Right lung (tissue), 5 donors: ENCODE data around the gene ZNF507. TPM values are rescaled to one million over a fixed set of nuclear protein-coding genes. Genes with fewer than 3 reads are reported as not detected.
"Not testable (repeated sequence)": the region's sequence is repeated elsewhere in the genome, so short reads cannot be mapped to it uniquely, and the experiment has no call there.

Experiments used
- DNase-seq, 2 donors: peaks; one replicate each; pipeline ENCODE4 v3.0.0-alpha.2; 2013
- polyA plus RNA-seq, 5 donors: library from polyadenylated mRNA; unstranded; fragments of 120-200 nt; gene quantifications; one replicate each; pipeline versions ENCODE4 v1.2.1 to v1.2.3, GENCODE V29; 2013; ENCODE audit warnings: inconsistent platforms in 1 of 5, low replicate concordance in 1 of 5; ENCODE audit not compliant: insufficient read length in 5 of 5, insufficient read depth in 1 of 5

ZNF507 gene
- polyA plus RNA-seq, 5 donors, result 20.6 to 30.8 (median 30.0) TPM

DNA sequence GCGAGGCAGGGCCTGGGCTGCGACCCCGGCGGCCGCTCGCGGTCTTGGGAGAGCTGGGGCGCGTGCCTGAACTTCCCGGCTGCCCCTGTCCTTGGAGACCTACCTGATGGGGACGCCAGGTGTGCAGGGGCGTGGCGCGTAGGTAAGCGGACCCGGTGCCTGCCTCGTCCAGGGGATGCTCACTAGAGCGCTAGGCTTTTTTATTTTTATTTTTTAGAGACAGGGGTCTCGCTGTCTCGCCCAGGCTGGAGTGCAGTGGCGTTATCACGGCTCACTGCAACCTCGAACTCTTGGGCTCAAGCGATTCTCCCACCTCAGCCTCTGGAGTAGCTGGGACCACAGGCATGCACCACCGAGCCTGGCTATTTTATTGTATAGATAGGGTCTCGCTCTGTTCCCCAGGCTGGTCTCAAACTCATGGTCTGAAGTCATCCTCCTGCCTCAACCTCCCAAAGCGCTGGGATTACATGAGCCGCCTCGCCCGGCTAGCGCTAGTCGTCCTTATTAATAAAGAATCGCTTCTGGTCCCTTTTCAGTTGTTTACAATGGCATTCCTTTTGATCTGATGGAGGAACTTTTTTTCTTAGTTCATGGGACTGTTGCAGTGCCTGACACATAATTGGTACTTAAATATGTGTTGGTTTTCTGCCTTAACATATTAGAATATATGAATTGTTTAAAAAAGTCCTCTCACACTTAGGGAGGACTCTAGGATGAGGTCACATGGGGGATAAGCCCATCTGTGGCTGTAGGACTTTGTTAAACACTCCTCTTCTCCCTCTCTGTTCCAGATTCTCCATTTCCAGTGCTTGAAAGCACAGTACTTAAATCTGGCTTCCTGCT, 61.0 kb downstream of the ZNF507 start:
- DNase-seq, result no peak

DNA sequence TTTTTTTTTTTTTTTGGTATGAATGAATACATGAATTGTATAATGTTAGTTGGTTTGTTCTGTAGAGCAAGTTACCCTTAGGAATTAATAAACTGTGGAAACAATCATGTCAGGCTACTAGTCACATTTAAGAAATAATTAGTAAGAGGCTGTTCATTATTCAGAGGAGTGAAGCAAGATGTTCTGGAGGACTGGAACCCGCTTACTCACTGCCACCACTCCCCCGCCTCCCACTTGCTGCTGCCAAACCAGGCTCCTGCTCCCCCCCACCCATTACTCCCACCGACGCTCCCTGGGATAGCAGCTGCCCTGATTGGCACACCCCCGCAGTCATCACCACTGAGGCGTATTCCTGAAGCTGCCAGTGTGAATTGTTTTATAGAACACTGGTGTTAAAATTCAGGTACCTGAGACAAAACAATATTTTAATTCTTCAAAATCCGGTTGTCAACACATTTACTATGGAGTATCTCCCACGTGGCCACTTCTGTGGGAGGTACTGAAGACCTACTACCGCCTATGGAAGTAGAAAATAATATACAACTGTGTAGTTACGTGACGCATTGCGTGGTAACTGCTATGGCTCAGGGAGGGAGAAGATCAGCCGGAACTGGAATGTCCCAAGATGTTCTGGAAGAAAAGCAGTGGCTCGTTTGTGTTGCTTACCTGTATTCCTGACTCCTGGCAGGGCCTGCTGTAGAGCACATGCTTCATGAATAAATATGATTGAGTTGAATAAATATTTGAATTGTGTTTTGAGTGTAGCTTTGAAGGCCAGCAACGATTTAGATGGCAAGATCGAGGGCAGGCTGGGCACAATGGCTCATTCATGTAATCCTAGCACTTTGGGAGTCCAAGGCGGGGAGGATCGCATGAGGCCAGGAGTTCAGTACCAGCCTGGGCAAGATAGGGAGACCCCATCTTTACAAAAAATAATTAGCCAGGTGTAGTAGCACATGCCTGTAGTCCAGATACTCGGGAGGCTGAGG, 61.9 kb downstream of the ZNF507 start:
- no peak for DNase-seq

- no peak for DNase-seq
Observed at GRCh38 chr19:32415246-32415645, 69.8 kb downstream of the ZNF507 start.

DNA sequence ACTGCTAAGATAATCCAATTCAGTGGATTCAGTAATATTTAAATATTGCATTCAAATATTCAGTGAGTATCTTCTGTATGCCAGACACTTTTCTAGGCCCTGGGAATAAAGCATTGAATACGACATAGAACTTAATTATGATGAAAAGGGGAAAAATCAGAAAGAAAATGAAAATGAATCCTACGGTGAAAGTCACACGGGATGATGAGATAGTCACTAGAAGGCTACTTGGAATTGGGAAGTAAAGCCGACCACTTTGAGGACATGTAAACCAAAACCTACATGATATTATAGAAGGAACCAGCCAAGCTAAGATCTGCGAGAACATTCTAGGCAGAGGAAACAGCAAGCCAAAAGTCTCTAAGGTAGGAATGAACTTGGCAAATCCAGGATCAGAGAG, 70.3 kb downstream of the ZNF507 start:
- DNase-seq, result no peak

- no peak for DNase-seq
Observed at GRCh38 chr19:32416749-32417456, 71.5 kb downstream of the ZNF507 start.

DNA sequence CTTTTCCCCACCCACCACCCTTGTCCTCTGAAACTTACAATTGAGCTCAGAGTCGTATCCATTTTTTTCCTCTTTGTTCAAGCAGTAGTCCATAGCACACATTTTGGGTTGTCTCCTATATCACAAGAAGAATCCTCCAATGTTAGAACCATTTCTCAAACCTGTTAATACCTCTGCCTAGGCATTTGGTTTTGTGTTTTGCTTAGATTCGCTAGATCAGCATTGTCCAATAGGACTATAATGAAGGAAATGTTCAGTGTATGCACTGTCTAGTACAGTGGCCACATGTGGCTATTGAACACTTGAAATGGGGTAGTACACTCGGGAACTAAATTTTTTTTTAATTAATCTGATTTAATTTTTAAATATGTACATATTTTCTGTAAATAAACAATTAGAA, 72.7 kb downstream of the ZNF507 start:
- no peak for DNase-seq

- peak in 1 of 2 donors; percentile 2 for DNase-seq
Observed at GRCh38 chr19:32421589-32422361, 76.4 kb downstream of the ZNF507 start.

DNA sequence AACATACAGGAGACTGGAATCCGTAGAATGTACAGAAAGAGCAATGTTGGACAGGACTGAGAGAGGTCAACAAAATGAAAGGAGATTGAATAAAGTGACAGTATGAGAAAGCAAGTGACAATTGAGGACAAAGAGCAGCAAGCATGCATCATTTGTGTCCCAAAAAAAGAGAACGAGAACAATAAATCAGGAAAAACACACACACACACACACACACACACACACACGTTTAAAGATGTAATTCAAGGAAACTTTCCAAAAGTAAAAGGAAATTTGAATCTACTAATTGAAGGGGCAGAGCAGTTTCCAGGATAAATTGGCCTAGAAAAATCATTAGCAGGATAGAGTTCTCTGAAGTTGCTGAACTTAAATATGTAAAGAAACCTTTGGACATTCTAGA, 77.0 kb downstream of the ZNF507 start:
- DNase-seq, result no peak

DNA sequence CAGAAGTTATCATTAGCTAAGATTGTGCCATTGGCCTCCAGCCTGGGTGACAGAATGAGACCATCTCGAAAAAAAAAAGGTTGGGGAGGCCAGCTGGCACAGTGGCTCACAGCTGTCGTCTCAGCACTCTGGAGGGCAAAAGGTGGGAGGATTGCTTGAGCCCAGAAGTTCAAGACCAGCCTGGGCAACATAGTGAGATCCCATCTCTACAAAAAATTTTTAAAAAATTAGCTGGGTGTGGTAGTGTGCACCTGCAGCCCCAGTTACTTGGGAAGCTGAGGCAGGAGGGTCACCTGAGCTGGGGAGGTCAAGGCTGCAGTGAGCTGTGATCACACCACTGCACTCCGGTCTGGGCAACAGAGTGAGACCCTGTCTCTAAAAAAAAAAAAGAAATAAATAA, 78.5 kb downstream of the ZNF507 start:
- not testable (repeated sequence) for DNase-seq

GRCh38 chr19:32427536-32427935, 82.1 kb downstream of the ZNF507 start:
- no peak for DNase-seq

GRCh38 chr19:32436692-32437091, 91.3 kb downstream of the ZNF507 start:
- DNase-seq, result no peak

DNA sequence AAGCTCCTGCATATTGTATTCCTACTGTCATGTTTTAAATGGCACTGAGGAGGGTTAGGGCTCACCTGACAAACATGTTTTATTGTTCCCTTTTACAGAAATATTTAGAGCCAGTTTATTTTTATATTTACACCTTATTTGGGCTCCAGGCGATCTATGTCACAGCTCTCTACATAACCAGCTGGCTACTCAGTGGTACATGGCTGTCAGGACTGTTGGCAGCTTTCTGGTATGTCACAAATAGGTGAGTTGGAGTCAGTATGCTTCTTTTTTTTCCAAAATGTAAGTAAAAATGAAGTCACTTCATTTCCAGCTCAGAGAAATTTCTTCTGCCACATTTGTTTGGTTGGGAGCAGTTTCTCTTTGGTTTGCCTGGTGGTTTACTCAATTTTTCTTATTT, 91.7 kb downstream of the ZNF507 start:
- no peak for DNase-seq

Other genes with a start within 250 kb of the ZNF507 start
- 10 to 100 TPM; 49.8 to 84.9 (median 67.1) TPM for gene DPY19L3, start 60.2 kb downstream of the ZNF507 start, polyA plus RNA-seq
- 100 to 1,000 TPM; 106 to 143 (median 131) TPM for gene PDCD5, start 235.6 kb downstream of the ZNF507 start, polyA plus RNA-seq